ENCODE data around the gene EBPL.
"Not testable (repeated sequence)": the region's sequence is repeated elsewhere in the genome, so short reads cannot be mapped to it uniquely, and the experiment has no call there.

Gene EBPL

DNA sequence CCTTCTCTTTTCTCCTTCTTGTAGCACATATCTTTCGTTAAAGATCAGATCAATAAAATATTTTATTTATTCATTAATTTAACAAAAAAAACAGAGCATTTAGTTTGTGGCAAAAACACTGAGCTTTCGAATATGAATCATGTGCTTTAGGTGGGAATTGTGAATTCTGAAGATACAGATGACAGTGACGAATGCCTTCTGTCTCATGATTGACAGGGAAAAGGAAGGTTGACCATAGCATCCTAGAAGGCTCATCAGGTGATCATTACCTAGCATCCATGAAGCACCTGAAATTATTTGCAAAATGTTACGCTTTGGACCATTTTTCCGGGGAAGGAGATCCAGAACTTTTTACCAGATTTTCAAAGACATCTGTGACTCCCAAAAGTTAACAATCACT is 59.1 kb downstream of the EBPL start:
- no peak for DNase-seq

DNA sequence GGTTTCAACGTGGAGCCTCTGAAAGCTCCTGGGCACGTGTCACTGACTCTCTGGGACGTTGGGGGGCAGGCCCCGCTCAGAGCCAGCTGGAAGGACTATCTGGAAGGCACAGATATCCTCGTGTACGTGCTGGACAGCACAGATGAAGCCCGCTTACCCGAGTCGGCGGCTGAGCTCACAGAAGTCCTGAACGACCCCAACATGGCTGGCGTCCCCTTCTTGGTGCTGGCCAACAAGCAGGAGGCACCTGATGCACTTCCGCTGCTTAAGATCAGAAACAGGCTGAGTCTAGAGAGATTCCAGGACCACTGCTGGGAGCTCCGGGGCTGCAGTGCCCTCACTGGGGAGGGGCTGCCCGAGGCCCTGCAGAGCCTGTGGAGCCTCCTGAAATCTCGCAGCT is 60.7 kb downstream of the EBPL start:
- no peak for DNase-seq

DNA sequence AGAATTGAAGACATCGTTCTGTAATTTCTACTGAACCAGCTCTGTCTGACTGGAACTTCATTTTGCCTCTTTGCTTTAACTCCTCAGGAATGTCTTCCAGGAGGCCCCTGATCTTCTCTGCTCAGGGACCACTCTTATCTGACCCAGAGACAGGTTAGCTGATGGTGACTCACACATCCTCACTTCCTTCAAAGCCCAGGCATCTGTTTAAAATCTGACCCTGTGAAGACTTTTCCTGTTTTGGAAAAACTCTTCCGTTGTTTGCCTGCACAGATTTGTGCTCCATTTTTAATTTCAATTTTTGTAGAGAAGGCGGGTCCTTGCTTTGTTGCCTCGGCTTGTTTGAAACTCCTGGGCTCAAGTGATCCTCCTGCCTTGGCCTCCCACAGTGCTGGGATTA is 61.3 kb downstream of the EBPL start:
- DNase-seq = no peak

DNA sequence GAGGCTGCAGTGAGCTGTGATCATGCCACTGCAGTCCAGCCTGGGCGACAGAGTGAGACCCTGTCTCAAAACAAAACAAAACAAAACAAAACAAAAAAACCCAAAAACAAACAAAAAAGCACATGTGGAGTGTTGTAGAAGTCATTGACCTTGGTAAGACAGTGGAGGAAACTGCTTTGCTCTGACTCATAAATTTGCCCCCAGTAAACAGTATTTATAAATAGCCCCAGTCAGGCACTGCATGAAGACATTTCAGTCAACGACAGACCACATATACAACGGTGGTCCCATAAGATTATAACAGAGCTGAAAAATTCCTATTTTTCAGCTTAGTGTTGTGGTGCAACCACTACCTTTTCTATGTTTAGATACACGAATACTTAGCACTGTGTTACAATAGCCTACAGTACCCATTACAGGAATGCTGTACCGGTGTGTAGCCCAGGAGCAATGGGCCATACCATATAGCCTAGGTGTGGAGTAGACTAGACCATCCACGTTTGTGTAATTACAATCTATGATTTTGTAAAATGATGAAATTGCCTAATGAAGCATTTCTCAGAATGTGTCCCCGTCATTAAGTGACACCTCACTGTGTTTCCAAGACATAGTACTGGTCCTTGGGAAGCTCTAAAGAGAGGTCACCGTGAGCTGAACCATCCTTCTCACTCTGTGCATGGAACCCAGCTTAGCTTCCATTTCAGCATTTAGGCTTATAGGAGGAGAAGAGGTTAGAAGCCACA is 61.9 kb downstream of the EBPL start:
- no peak for DNase-seq

DNA sequence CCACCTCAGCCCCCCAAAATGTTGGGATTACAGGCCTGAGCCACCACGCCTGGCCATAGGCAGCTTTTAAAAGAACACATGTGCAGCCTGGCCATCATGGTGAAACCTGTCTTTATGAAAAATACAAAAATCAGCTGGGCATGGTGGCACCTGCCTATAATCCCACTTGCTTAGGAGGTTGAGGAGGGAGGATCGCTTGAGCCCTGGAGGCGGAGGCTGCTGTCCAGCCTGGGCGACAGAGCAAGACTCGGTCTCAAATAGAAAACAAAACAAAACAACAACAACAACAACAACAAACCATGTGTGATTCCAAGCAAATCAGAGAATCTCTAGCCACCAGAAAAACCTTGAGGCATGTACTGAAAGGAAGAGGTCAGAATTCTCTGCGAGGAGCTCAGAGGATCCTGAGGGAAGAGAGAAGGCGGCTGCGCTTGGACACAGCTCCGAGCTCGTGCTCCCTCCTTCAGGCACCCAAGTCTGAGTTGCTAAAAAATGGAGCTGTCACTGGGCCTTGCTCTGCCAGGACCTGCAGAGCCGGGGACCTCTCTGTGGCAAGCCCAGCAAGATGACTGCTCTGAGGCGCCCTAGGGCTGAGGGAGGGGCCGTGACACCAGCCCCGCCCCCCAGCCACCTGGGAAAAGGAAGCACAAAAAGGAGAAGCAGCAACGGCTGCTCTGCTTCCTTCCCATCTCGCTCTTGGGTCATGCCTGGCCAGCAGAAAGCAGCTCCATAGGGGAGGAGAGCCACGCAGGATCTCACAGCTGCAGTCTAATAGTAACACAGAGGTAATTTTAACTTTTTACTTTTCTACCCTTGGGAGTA is 63.2 kb downstream of the EBPL start, which contains the start of gene ARL11:
Gene ARL11 (plus strand): TSS at position 677 of the 822 bp plus-strand sequence. CDS start 1,941 bp downstream, outside the sequence.
- DNase-seq = peak in 4 of 5 donors; percentile 10 to 72 (median 18)

DNA sequence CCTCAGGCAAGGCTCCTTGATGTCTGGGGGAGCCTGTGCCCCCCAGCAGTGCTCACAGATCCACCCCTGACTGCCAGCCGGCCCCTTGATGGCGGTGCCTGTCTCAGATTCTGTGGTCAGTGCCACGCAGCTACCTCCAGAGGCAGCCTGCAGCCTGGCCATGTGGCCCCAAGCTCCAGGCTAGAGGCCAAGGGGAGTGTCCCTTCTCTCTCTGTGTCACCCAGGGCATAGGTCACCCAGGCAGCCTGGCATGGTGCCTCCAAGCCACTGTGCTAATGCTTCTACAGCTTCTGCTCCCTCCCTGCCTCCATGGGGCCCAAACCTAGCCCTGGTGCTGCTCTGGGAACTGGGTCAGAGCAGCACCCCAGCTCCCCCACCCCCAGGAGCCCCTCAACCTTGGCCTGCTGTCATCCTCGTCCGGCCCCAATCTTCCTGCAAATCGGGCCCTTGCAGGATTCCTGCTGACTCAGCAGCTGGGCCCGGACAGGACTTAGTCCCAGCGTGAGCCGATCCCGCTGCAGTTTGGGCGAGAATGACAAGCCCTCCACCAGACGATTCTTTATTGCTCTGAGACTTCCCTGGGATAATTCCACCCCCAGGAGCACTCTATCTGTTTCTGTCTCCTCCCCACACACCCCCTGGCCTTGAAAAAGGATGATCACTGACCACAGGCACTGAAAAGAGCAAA is 65.8 kb downstream of the EBPL start:
- no peak for DNase-seq

DNA sequence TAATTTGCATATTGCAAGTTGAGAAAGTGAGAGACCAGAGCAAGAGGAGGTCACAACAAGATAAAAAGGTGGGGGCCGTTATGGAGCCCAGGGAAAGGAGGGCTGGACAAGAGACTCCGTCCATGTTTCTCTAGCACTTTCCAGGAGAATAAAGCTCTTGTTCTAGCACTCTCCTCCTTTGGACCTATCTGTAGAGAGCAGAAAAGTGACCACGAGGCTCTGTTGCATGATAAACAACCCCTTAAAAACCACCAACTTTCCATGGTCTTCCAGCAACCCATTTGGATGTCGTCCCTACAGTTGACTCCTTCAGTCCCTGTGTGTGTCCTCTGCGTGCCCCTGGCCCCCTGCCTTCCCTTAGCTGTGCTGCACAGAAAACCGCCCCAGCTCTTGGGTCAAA is 67.1 kb downstream of the EBPL start:
- no peak for DNase-seq

DNA sequence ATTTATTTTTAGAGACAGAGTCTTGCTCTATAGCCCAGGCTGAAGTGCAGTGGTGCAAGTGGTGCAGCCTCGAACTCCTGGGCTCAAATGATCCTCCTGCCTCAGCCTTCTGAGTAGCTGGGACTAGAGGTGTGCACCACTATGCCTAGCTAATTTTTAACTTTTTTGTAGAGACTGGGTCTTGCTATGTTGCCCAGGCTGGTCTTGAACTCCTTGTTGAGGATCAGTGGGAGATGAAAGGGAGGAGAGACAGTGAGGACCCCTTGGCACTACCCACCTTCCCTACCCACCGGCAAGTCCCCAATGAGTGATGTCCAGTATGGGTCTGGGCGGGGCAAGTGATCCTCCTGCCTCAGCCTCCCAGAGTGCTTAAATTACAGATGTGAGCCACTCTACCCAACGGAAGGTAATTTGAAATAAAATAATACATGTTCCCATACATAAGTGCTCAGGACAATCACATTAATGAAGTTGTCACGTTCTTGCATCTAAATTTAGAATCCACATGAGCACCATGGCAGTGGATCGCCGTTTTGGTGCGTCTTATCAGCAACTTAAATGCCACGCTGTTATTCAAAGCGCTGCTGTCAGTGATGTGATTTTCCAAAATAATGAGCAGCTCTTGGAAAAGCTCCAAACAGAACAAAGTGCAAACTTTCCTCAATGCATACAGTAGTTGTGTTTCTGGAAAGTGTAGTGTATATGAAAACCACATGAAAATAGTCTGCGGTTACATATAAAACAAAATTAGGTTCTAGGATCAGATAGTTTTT is 68.9 kb downstream of the EBPL start:
- DNase-seq = no peak

DNA sequence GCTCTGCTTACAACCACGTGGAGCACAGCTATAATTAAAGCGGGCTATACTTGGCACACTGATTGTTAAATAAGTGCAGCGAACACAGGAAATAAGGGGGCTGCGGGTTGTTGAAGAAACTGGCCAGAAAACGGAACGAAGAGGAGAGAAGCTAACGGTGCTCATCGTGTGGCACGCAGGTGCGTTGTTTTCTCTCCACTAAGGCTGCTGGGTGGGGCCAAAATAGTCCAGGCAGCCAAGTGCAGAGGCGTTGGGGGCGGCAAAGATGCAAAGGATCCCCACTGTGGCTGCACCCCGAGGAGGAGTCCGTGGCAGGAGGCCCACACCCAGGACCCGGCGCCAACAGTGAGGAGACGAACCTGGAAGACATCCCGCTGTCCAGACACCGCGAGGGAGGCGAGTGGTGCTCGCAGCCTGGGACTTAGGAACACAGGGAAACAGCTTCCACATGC is 71.1 kb downstream of the EBPL start:
- peak in 1 of 5 donors; percentile 11 for DNase-seq

DNA sequence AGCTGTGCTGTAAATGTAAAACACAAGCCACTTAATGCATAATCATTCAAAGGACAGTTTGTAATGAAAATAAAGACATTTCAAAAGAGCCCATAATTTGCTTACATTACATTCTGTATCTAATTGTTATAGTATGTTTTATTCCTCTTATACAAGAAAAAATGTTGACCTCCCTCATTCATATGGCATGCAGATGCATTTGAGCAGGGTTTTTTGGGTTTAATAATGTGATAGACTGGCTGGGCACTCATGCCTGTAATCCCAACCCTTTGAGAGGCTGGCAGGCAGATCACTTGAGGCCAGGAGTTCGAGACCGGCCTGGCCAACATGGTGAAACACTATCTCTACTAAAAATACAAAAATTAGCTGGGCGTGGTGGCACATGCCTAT is 74.6 kb downstream of the EBPL start:
- no peak for DNase-seq

DNA sequence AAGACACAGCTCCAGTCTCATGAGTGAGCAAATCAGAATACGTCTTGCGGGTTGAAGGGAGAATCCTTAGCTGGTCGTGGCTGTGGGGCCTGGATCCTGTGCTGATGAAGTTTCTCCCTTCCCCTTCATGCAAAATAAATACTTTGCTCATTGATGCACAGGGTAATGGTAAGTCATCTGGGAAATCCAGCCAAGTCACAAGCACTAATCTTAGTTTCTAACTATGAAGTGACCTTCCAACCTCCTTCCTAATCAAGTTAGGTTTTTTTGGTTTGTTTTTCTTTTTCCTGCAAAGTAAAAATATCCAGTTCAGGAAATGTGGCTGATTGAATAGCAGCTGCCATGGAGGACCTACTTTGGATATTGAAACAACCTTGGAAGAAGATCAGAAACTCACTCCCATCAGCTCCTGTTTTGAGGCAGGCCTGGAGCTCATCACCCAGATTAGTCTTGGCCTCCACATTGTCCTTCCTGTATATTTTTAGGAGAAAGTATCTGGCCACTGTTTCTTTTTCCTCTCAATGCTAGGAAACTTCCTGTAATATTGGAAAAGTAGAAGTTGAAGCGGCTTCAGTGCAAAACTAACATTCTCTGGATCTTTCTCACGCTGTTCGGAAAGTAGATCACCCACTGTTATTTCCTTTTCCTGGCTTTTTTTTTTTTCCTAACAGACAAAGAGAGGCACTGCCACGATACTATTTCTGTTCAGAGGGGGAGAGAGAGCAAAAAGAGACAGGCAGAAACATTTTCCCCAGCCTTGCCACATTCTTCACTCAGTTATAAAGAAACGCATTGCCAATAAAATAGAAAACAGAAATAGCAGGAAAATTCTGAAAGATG is 75.2 kb downstream of the EBPL start:
- DNase-seq = no peak

DNA sequence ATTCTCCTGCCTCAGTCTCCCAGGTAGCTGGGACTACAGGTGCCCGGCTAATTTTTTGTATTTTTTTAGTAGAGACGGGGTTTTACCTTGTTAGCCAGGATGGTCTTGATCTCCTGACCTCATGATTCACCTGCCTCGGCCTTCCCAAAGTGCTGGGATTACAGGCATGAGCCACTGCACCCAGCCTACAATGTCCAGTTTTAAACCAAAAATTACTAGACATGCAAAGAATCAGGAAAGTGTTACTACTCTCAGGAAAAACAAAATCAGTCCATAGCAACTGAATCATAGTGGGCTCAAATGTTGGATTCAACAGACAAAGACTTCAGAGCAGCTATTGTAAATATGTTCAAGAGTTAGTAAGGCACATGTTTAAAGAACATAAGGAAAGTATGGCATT is 79.2 kb downstream of the EBPL start:
- not testable (repeated sequence) for DNase-seq

Measured in T-helper 1 cell (primary cell).